ENCODE measurements around the gene FGR. TPM values are rescaled to one million over a fixed set of nuclear protein-coding genes. Genes with fewer than 3 reads are reported as not detected.

FGR gene
- total and polyA plus RNA-seq, 2 of the 13 experiments (the other 11 are each of a cell fraction or from before 2014, with no cell fraction given) = not detected

DNA sequence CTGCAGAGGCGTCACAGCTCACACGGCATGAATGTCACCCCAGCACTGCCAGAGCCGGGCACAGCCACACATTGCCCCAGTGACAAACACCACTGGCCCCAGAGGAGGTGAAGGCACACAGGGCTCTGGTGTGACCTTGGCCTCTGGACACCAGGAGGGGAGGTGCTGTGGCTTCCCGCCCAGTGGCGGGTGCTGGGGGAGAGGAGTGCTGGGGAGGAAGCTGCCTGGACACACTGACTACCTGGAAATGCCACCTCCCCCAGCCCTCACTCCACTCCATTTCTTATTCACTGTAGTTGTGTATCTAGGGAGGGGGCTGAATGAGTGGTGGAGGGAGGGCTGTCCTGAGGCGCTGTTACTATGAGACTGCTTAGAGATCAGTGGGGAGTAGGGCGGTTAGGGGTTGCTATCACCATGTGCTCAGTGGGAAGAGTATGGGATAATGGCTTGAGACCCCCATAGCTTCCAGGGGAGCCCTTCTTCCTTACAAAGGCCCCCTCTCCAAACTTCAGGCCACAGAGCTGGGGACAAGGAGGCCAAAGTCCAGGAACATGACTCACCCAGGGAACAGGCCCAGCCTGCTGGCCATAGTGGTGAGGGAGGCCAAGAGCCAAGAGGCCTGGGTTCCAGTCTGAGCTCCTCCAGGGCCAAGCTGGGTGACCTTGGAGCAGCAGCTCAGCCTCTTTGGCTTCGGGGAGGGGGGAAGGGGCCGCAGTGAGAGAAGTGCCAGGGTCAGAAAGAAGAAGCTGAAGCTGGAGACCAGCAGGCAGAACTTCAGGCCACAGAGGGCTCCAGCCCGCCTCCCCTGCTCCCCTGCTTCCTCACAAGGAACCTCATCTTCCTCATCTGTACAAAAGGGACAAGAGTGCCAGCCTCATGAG is 71.2 kb downstream of the FGR start (continued):
- no peak; the same call in 1 of the 2 replicates for TF ChIP-seq BHLHE40 (IDR thresholded peaks at IDR 0.05; ENCODE audit: low read length)
- TF ChIP-seq NKX3-1 (CRISPR knock-in tag; IDR thresholded peaks at IDR 0.05) = no peak
- TF ChIP-seq ZNF605 (CRISPR knock-in tag; IDR thresholded peaks at IDR 0.05) = peak; percentile 94
- no peak; the same call in 1 of the 2 replicates for TF ChIP-seq BRD4 (CRISPR knock-in tag; IDR thresholded peaks at IDR 0.05)
- no peak for TF ChIP-seq WIZ (CRISPR knock-in tag; IDR thresholded peaks at IDR 0.05)
- 0 out of 2 replicates have a peak, but pooled peaks have one; percentile 39 for TF ChIP-seq AFF4 (CRISPR knock-in tag; IDR thresholded peaks at IDR 0.05)
- no peak for TF ChIP-seq PBX3 (CRISPR knock-in tag; IDR thresholded peaks at IDR 0.05; ENCODE audit: borderline replicate concordance)
- no peak for TF ChIP-seq ONECUT2 (CRISPR knock-in tag; IDR thresholded peaks at IDR 0.05)
- TF ChIP-seq, protein P1, sequence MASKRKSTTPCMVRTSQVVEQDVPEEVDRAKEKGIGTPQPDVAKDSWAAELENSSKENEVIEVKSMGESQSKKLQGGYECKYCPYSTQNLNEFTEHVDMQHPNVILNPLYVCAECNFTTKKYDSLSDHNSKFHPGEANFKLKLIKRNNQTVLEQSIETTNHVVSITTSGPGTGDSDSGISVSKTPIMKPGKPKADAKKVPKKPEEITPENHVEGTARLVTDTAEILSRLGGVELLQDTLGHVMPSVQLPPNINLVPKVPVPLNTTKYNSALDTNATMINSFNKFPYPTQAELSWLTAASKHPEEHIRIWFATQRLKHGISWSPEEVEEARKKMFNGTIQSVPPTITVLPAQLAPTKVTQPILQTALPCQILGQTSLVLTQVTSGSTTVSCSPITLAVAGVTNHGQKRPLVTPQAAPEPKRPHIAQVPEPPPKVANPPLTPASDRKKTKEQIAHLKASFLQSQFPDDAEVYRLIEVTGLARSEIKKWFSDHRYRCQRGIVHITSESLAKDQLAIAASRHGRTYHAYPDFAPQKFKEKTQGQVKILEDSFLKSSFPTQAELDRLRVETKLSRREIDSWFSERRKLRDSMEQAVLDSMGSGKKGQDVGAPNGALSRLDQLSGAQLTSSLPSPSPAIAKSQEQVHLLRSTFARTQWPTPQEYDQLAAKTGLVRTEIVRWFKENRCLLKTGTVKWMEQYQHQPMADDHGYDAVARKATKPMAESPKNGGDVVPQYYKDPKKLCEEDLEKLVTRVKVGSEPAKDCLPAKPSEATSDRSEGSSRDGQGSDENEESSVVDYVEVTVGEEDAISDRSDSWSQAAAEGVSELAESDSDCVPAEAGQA (IDR thresholded peaks at IDR 0.05; ENCODE audit: low read depth) = no peak
- TF ChIP-seq, protein P1 (CRISPR knock-in tag; IDR thresholded peaks at IDR 0.05; ENCODE audit: borderline replicate concordance) = no peak
- no peak for TF ChIP-seq SP1 (IDR thresholded peaks at IDR 0.05)
- peak; percentile 74 for TF ChIP-seq SP1 (CRISPR knock-in tag; IDR thresholded peaks at IDR 0.05)
- no peak for TF ChIP-seq NFE2L2 (IDR thresholded peaks at IDR 0.05; ENCODE audit: low read length)
- no peak for TF ChIP-seq ZNF839 (CRISPR knock-in tag; IDR thresholded peaks at IDR 0.05; ENCODE audit: borderline replicate concordance)
- peak; percentile 90 for TF ChIP-seq ELF3 (CRISPR knock-in tag; IDR thresholded peaks at IDR 0.05)
- TF ChIP-seq, protein P2, sequence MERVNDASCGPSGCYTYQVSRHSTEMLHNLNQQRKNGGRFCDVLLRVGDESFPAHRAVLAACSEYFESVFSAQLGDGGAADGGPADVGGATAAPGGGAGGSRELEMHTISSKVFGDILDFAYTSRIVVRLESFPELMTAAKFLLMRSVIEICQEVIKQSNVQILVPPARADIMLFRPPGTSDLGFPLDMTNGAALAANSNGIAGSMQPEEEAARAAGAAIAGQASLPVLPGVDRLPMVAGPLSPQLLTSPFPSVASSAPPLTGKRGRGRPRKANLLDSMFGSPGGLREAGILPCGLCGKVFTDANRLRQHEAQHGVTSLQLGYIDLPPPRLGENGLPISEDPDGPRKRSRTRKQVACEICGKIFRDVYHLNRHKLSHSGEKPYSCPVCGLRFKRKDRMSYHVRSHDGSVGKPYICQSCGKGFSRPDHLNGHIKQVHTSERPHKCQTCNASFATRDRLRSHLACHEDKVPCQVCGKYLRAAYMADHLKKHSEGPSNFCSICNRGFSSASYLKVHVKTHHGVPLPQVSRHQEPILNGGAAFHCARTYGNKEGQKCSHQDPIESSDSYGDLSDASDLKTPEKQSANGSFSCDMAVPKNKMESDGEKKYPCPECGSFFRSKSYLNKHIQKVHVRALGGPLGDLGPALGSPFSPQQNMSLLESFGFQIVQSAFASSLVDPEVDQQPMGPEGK (CRISPR knock-in tag; IDR thresholded peaks at IDR 0.05) = peak; percentile 100
